CD4-positive, alpha-beta T cell treated with Interferon alpha-2 for 1 hour (primary cell): ENCODE data around the gene B3GNT3.
"Not testable (repeated sequence)": the region's sequence is repeated elsewhere in the genome, so short reads cannot be mapped to it uniquely, and the experiment has no call there.

Experiments used
- DNase-seq, 2 donors: peaks; one replicate each; pipeline ENCODE4 v3.0.0-alpha.2; 2020 to 2022

B3GNT3 gene

GRCh38 chr19:17797424-17798201, 2.7 kb downstream of the B3GNT3 start:
- DNase-seq = no peak

- not testable (repeated sequence) for DNase-seq
These were observed 3.7 kb downstream of the B3GNT3 start for GRCh38 chr19:17798599-17798998.

- no peak for DNase-seq
These were observed 7.4 kb downstream of the B3GNT3 start for GRCh38 chr19:17802137-17802858.

GRCh38 chr19:17803264-17803896, 8.4 kb downstream of the B3GNT3 start:
- DNase-seq = peak; percentile 19 to 51

- DNase-seq = no peak
These were observed 10.5 kb downstream of the B3GNT3 start for GRCh38 chr19:17805427-17805826.

- no peak for DNase-seq
These were observed 12.0 kb downstream of the B3GNT3 start for GRCh38 chr19:17806945-17807344.

GRCh38 chr19:17807731-17808316, 12.9 kb downstream of the B3GNT3 start:
- no peak for DNase-seq

- DNase-seq = no peak
These were observed 16.2 kb downstream of the B3GNT3 start for GRCh38 chr19:17811103-17811502.

GRCh38 chr19:17811681-17812080, 16.7 kb downstream of the B3GNT3 start:
- no peak for DNase-seq

GRCh38 chr19:17812099-17812498, 17.2 kb downstream of the B3GNT3 start:
- no peak for DNase-seq

GRCh38 chr19:17817668-17818363, 22.9 kb downstream of the B3GNT3 start:
- DNase-seq = no peak

GRCh38 chr19:17821190-17821589, 26.3 kb downstream of the B3GNT3 start, which contains the start of gene INSL3:
INSL3 (minus strand) TSS chr19:17821519; CDS start chr19:17821506, 13 bp downstream.
- no peak for DNase-seq

GRCh38 chr19:17824339-17824738, 29.4 kb downstream of the B3GNT3 start:
- no peak for DNase-seq

GRCh38 chr19:17826508-17827056, 31.6 kb downstream of the B3GNT3 start:
- no peak for DNase-seq

GRCh38 chr19:17829855-17830566, 35.1 kb downstream of the B3GNT3 start:
- DNase-seq = no peak

GRCh38 chr19:17830567-17831418, 35.9 kb downstream of the B3GNT3 start:
- DNase-seq = peak; percentile 45 to 57

GRCh38 chr19:17831419-17831888, 36.5 kb downstream of the B3GNT3 start:
- DNase-seq = no peak

GRCh38 chr19:17832443-17833208, 37.7 kb downstream of the B3GNT3 start:
- no peak for DNase-seq

- peak in 1 of 2 donors; percentile 25 for DNase-seq
These were observed 39.6 kb downstream of the B3GNT3 start for GRCh38 chr19:17834350-17835181.
